Activated T-helper 2 cell treated with anti-CD3 and anti-CD28 coated beads, Interferon-gamma antibody, Interleukin-2, Interleukin-4, amounts not matched to agents 10 μg/mL and 5 μg/mL and 100 μg/mL, durations not matched to agents 14 hours and 24 hours and 36 hours (primary cell): ENCODE data around the gene ENOX1. TPM values are rescaled to one million over a fixed set of nuclear protein-coding genes. Genes with fewer than 3 reads are reported as not detected.
"Not testable (repeated sequence)": the region's sequence is repeated elsewhere in the genome, so short reads cannot be mapped to it uniquely, and the experiment has no call there.

ENCODE experiments used
- DNase-seq: peaks from one replicate; pipeline ENCODE4 v3.0.0; 2021; ENCODE audit warnings: low spot score
- H3K27ac Mint-ChIP-seq: one replicate; pipeline ENCODE4 v1.8.0; 2021; ENCODE audit warnings: mixed read lengths
- H3K27me3 Mint-ChIP-seq: one replicate; pipeline ENCODE4 v1.8.0; 2021; ENCODE audit warnings: low read depth, mixed read lengths
- H3K36me3 Mint-ChIP-seq: one replicate; pipeline ENCODE4 v1.8.0; 2021; ENCODE audit warnings: low read depth, mixed read lengths
- H3K4me1 Mint-ChIP-seq: one replicate; pipeline ENCODE4 v1.8.0; 2021; ENCODE audit warnings: low read depth, mixed read lengths
- H3K4me3 Mint-ChIP-seq: one replicate; pipeline ENCODE4 v1.8.0; 2021; ENCODE audit warnings: low read depth, mild to moderate bottlenecking, moderate library complexity, mixed read lengths
- H3K9me3 Mint-ChIP-seq: one replicate; pipeline ENCODE4 v1.8.0; 2021; ENCODE audit warnings: mixed read lengths
- intact Hi-C: fragments of 100-400 bp; cut with micrococcal nuclease; formaldehyde crosslinking; loops from one replicate; pipeline ENCODE4 v1.15.1; 2023
- total RNA-seq: library from RNA; stranded (reverse); gene quantifications from 2 replicates; pipeline ENCODE4 v1.2.3, GENCODE V29; 2022

ENOX1 gene
- total RNA-seq, 1 donor from 2014 or later = 0.18 TPM

GRCh38 chr13:43431290-43431716 is 355.5 kb downstream of the ENOX1 start:
- no peaks in the 10 kb centered on the region for H3K9me3 Mint-ChIP-seq
- no peak overlapping the region for H3K4me3 Mint-ChIP-seq
- H3K27ac Mint-ChIP-seq = no peak overlapping the region
- intact Hi-C loops = no loop called here
- H3K27me3 Mint-ChIP-seq = peaks cover 2% of the 10 kb centered on the region
- DNase-seq = no peak
- no peaks in the 10 kb centered on the region for H3K36me3 Mint-ChIP-seq
- H3K4me1 Mint-ChIP-seq = no peaks in the 10 kb centered on the region

- no peak overlapping the region for H3K4me3 Mint-ChIP-seq
- H3K4me1 Mint-ChIP-seq = no peaks in the 10 kb centered on the region
- H3K27ac Mint-ChIP-seq = no peak overlapping the region
- no peak for DNase-seq
- H3K27me3 Mint-ChIP-seq = no peaks in the 10 kb centered on the region
- no peaks in the 10 kb centered on the region for H3K9me3 Mint-ChIP-seq
- intact Hi-C loops = no loop called here
- no peaks in the 10 kb centered on the region for H3K36me3 Mint-ChIP-seq
Measured at GRCh38 chr13:43428545-43429296, 358.1 kb downstream of the ENOX1 start.

GRCh38 chr13:43426355-43426754 is 360.4 kb downstream of the ENOX1 start:
- Mint-ChIP-seq H3K27ac (no peak overlapping the region), H3K27me3 (no peaks in the 10 kb centered on the region), H3K4me1 (no peaks in the 10 kb centered on the region), H3K4me3 (no peak overlapping the region), H3K36me3 (no peaks in the 10 kb centered on the region), H3K9me3 (no peaks in the 10 kb centered on the region)
- no peak for DNase-seq
- intact Hi-C loops = no loop called here

GRCh38 chr13:43425234-43425633 is 361.5 kb downstream of the ENOX1 start:
- H3K4me3 Mint-ChIP-seq = no peak overlapping the region
- no peaks in the 10 kb centered on the region for H3K36me3 Mint-ChIP-seq
- no peak overlapping the region for H3K27ac Mint-ChIP-seq
- no peaks in the 10 kb centered on the region for H3K9me3 Mint-ChIP-seq
- H3K27me3 Mint-ChIP-seq = no peaks in the 10 kb centered on the region
- H3K4me1 Mint-ChIP-seq = no peaks in the 10 kb centered on the region
- no peak for DNase-seq
- intact Hi-C loops = no loop called here

- no peak for DNase-seq
- H3K27ac Mint-ChIP-seq = no peak overlapping the region
- no peak overlapping the region for H3K4me3 Mint-ChIP-seq
- H3K36me3 Mint-ChIP-seq = no peaks in the 10 kb centered on the region
- no peaks in the 10 kb centered on the region for H3K27me3 Mint-ChIP-seq
- no peaks in the 10 kb centered on the region for H3K9me3 Mint-ChIP-seq
- H3K4me1 Mint-ChIP-seq = no peaks in the 10 kb centered on the region
- intact Hi-C loops = no loop called here
Measured at GRCh38 chr13:43424412-43424811, 362.4 kb downstream of the ENOX1 start.

GRCh38 chr13:43422116-43422515 is 364.7 kb downstream of the ENOX1 start:
- Mint-ChIP-seq H3K4me1 (no peaks in the 10 kb centered on the region), H3K27ac (no peak overlapping the region), H3K27me3 (no peaks in the 10 kb centered on the region), H3K36me3 (no peaks in the 10 kb centered on the region), H3K4me3 (no peak overlapping the region), H3K9me3 (no peaks in the 10 kb centered on the region)
- DNase-seq = no peak
- intact Hi-C loops = no loop called here

- intact Hi-C loops, H3K4me1 Mint-ChIP-seq, DNase-seq, H3K9me3 Mint-ChIP-seq, H3K27me3 Mint-ChIP-seq, H3K36me3 Mint-ChIP-seq, H3K4me3 Mint-ChIP-seq, H3K27ac Mint-ChIP-seq: not testable (repeated sequence)
Measured at GRCh38 chr13:43416842-43417241, 369.9 kb downstream of the ENOX1 start.

GRCh38 chr13:43416408-43416807 is 370.4 kb downstream of the ENOX1 start:
- H3K27ac Mint-ChIP-seq, H3K9me3 Mint-ChIP-seq, intact Hi-C loops, H3K27me3 Mint-ChIP-seq, H3K4me1 Mint-ChIP-seq, DNase-seq, H3K4me3 Mint-ChIP-seq, H3K36me3 Mint-ChIP-seq: not testable (repeated sequence)

GRCh38 chr13:43415903-43416391 is 370.8 kb downstream of the ENOX1 start:
- H3K4me3 Mint-ChIP-seq, H3K27me3 Mint-ChIP-seq, H3K9me3 Mint-ChIP-seq, H3K36me3 Mint-ChIP-seq, H3K27ac Mint-ChIP-seq, DNase-seq, H3K4me1 Mint-ChIP-seq, intact Hi-C loops: not testable (repeated sequence)

- intact Hi-C loops = no loop called here
- Mint-ChIP-seq H3K4me3 (no peak overlapping the region), H3K9me3 (no peaks in the 10 kb centered on the region), H3K27ac (no peak overlapping the region), H3K36me3 (no peaks in the 10 kb centered on the region), H3K27me3 (peaks cover 2% of the 10 kb centered on the region), H3K4me1 (no peaks in the 10 kb centered on the region)
- DNase-seq = no peak
Measured at GRCh38 chr13:43414111-43414510, 372.7 kb downstream of the ENOX1 start.

- Mint-ChIP-seq H3K27ac (no peak overlapping the region), H3K4me1 (no peaks in the 10 kb centered on the region), H3K9me3 (no peaks in the 10 kb centered on the region), H3K27me3 (peaks cover 3% of the 10 kb centered on the region), H3K4me3 (no peak overlapping the region), H3K36me3 (no peaks in the 10 kb centered on the region)
- intact Hi-C loops = no loop called here
- DNase-seq = no peak
Measured at GRCh38 chr13:43411741-43412140, 375.0 kb downstream of the ENOX1 start.

- Mint-ChIP-seq H3K36me3 (no peaks in the 10 kb centered on the region), H3K27me3 (peaks cover 3% of the 10 kb centered on the region), H3K4me1 (no peaks in the 10 kb centered on the region), H3K9me3 (no peaks in the 10 kb centered on the region), H3K27ac (no peak overlapping the region), H3K4me3 (no peak overlapping the region)
- DNase-seq = no peak
- intact Hi-C loops = no loop called here
Measured at GRCh38 chr13:43411211-43411610, 375.6 kb downstream of the ENOX1 start.

GRCh38 chr13:43408274-43408673 is 378.5 kb downstream of the ENOX1 start:
- H3K36me3 Mint-ChIP-seq = no peaks in the 10 kb centered on the region
- peaks cover 9% of the 10 kb centered on the region for H3K27me3 Mint-ChIP-seq
- intact Hi-C loops = no loop called here
- no peak overlapping the region for H3K27ac Mint-ChIP-seq
- H3K4me3 Mint-ChIP-seq = no peak overlapping the region
- no peaks in the 10 kb centered on the region for H3K9me3 Mint-ChIP-seq
- no peak for DNase-seq
- H3K4me1 Mint-ChIP-seq = no peaks in the 10 kb centered on the region
